ENCODE results near the gene COMMD1. TPM values are rescaled to one million over a fixed set of nuclear protein-coding genes. Genes with fewer than 3 reads are reported as not detected.
A peak's percentile ranks its signal among the peaks of the same experiment; 100 is the strongest.
"Not testable (repeated sequence)": the region's sequence is repeated elsewhere in the genome, so short reads cannot be mapped to it uniquely, and the experiment has no call there.

Gene COMMD1
- total RNA-seq, 1 experiment from 2014 or later = 24.7 TPM

DNA sequence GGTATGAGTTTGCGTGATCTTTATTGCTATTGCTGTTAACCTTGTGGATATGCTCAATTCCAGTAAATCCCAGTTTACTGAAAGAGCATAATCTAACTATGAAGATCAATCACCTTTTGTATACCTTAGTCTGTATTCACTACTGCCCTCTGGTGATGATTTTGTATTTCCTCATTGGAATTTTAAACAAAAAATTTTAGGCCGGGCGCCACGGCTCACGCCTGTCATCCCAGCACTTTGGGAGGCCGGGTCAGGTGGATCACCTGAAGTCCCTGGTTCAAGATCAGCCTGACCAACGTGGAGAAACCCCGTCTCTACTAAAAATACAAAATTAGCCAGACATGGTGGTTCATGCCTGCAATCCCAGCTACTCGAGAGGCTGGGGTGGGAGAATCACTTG is 5.1 kb downstream of the COMMD1 start (continued):
- TF ChIP-seq, protein P1, sequence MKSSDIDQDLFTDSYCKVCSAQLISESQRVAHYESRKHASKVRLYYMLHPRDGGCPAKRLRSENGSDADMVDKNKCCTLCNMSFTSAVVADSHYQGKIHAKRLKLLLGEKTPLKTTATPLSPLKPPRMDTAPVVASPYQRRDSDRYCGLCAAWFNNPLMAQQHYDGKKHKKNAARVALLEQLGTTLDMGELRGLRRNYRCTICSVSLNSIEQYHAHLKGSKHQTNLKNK (CRISPR knock-in tag; IDR thresholded peaks at IDR 0.05) = no peak
- TF ChIP-seq NFYB (CRISPR knock-in tag; conservative IDR thresholded peaks at IDR 0.05; ENCODE audit: low read depth) (no peak), ETV6 (CRISPR knock-in tag; IDR thresholded peaks at IDR 0.05) (no peak), JUN (CRISPR knock-in tag; IDR thresholded peaks at IDR 0.05) (no peak), HMGA2 (CRISPR knock-in tag; IDR thresholded peaks at IDR 0.05) (no peak)
- TF ChIP-seq, protein P2, sequence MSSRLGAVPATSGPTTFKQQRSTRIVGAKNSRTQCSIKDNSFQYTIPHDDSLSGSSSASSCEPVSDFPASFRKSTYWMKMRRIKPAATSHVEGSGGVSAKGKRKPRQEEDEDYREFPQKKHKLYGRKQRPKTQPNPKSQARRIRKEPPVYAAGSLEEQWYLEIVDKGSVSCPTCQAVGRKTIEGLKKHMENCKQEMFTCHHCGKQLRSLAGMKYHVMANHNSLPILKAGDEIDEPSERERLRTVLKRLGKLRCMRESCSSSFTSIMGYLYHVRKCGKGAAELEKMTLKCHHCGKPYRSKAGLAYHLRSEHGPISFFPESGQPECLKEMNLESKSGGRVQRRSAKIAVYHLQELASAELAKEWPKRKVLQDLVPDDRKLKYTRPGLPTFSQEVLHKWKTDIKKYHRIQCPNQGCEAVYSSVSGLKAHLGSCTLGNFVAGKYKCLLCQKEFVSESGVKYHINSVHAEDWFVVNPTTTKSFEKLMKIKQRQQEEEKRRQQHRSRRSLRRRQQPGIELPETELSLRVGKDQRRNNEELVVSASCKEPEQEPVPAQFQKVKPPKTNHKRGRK (CRISPR knock-in tag; IDR thresholded peaks at IDR 0.05; ENCODE audit: borderline replicate concordance) = no peak
- TF ChIP-seq, protein P3, sequence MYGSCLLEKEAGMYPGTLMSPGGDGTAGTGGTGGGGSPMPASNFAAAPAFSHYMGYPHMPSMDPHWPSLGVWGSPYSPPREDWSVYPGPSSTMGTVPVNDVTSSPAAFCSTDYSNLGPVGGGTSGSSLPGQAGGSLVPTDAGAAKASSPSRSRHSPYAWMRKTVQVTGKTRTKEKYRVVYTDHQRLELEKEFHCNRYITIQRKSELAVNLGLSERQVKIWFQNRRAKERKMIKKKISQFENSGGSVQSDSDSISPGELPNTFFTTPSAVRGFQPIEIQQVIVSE (CRISPR knock-in tag; IDR thresholded peaks at IDR 0.05; ENCODE audit: borderline replicate concordance) = no peak
- TF ChIP-seq, protein P4, sequence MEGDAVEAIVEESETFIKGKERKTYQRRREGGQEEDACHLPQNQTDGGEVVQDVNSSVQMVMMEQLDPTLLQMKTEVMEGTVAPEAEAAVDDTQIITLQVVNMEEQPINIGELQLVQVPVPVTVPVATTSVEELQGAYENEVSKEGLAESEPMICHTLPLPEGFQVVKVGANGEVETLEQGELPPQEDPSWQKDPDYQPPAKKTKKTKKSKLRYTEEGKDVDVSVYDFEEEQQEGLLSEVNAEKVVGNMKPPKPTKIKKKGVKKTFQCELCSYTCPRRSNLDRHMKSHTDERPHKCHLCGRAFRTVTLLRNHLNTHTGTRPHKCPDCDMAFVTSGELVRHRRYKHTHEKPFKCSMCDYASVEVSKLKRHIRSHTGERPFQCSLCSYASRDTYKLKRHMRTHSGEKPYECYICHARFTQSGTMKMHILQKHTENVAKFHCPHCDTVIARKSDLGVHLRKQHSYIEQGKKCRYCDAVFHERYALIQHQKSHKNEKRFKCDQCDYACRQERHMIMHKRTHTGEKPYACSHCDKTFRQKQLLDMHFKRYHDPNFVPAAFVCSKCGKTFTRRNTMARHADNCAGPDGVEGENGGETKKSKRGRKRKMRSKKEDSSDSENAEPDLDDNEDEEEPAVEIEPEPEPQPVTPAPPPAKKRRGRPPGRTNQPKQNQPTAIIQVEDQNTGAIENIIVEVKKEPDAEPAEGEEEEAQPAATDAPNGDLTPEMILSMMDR (IDR thresholded peaks at IDR 0.05) = no peak
- TF ChIP-seq, protein P5, sequence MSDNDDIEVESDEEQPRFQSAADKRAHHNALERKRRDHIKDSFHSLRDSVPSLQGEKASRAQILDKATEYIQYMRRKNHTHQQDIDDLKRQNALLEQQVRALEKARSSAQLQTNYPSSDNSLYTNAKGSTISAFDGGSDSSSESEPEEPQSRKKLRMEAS (CRISPR knock-in tag; IDR thresholded peaks at IDR 0.05) = no peak
- TF ChIP-seq, protein P6, sequence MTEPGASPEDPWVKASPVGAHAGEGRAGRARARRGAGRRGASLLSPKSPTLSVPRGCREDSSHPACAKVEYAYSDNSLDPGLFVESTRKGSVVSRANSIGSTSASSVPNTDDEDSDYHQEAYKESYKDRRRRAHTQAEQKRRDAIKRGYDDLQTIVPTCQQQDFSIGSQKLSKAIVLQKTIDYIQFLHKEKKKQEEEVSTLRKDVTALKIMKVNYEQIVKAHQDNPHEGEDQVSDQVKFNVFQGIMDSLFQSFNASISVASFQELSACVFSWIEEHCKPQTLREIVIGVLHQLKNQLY (CRISPR knock-in tag; IDR thresholded peaks at IDR 0.05) = no peak

DNA sequence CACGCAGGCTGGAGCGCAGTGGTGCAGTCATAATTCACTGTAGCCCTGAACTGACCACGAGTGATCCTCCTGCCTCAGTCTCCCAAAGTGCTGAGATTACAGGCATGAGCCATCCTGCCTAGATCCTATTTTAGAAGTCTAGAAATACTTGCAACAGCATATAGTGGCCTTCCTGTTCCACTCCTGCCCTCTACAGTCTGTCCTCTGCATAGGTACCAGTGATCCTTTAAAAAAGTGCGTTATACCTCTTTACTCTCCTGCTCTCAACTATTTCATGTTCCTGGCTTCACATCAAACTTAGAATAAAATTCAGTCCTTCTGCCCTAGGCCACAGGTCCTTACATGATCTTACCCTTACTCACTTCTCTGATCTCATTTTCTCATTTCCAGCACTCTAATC is 6.0 kb downstream of the COMMD1 start:
- ChIA-PET CTCF (no interaction called here), POLR2A (no interaction called here)
- TF ChIP-seq, protein P4 (IDR thresholded peaks at IDR 0.05) = peak; percentile 25; the same call in 1 of the 2 replicates
- TF ChIP-seq SMAD4 (CRISPR knock-in tag; IDR thresholded peaks at IDR 0.05) = no peak
- H3K4me3 Mint-ChIP-seq = no peak overlapping the region
- H3K36me3 Mint-ChIP-seq = no peaks in the 10 kb centered on the region
- no peaks in the 10 kb centered on the region for H3K4me1 Mint-ChIP-seq
- no peaks in the 10 kb centered on the region for H3K9me3 Mint-ChIP-seq
- H3K27me3 Mint-ChIP-seq (ENCODE audit: low read depth) = no peaks in the 10 kb centered on the region
- DNase-seq (ENCODE audit: low spot score) (no peak), ATAC-seq (peak; percentile 82)
- no peak overlapping the region; the same call in 1 of the 2 replicates for H3K27ac Mint-ChIP-seq

DNA sequence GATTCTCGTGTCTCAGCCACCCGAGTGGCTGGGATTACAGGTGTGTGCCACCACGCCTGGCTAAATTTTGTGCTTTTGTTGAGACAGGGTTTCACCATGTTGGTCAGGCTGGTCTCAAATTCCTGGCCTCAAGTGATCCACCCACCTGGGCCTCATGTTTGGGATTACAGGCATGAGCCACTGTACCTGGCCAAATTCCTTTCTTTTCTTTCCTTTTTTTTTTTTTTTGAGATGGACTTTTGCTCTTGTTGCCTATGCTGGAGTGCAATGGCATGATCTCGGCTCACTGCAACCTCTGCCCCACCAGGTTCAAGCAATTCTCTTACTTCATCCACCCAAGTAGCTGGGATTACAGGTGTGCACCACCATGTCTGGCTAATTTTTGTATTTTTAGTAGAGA is 9.3 kb downstream of the COMMD1 start:
- CTCF ChIA-PET; H3K4me3 Mint-ChIP-seq; POLR2A ChIA-PET; ATAC-seq; H3K27ac Mint-ChIP-seq; H3K27me3 Mint-ChIP-seq (ENCODE audit: low read depth); H3K4me1 Mint-ChIP-seq; H3K36me3 Mint-ChIP-seq; DNase-seq (ENCODE audit: low spot score); H3K9me3 Mint-ChIP-seq: not testable (repeated sequence)

DNA sequence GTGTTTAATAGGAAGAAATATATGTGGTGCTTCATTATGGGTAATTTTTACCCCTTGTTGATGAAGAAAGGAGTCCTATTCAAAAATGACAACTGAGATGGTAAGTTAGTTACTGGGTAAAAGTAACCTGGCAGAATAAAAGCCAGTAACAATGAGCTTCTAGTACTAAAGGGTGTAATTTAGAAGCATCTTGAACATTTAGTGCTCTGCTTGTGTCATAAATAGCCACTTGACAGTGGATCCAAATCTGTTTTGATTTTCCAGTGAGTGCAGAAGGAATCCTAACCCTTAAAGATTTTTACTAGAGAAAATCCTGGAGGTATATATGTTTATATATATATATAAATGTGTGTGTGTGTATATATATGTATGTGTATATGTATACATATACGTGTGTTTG is 15.1 kb downstream of the COMMD1 start:
- H3K27ac Mint-ChIP-seq = no peak overlapping the region
- ATAC-seq (no peak), DNase-seq (ENCODE audit: low spot score) (no peak)
- ChIA-PET CTCF (interaction anchor here (1.1 kb wide), 1 partner anchor 51 kb away, joined by 4 read pairs; no protein-coding TSS in a partner anchor), POLR2A (no interaction called here)
- no peak overlapping the region for H3K4me3 Mint-ChIP-seq
- peaks cover 13% of the 10 kb centered on the region for H3K4me1 Mint-ChIP-seq
- no peaks in the 10 kb centered on the region for H3K9me3 Mint-ChIP-seq
- H3K36me3 Mint-ChIP-seq = peaks cover 2% of the 10 kb centered on the region; the same call in 1 of the 2 replicates
- no peaks in the 10 kb centered on the region for H3K27me3 Mint-ChIP-seq (ENCODE audit: low read depth)
- TF ChIP-seq, protein P7, sequence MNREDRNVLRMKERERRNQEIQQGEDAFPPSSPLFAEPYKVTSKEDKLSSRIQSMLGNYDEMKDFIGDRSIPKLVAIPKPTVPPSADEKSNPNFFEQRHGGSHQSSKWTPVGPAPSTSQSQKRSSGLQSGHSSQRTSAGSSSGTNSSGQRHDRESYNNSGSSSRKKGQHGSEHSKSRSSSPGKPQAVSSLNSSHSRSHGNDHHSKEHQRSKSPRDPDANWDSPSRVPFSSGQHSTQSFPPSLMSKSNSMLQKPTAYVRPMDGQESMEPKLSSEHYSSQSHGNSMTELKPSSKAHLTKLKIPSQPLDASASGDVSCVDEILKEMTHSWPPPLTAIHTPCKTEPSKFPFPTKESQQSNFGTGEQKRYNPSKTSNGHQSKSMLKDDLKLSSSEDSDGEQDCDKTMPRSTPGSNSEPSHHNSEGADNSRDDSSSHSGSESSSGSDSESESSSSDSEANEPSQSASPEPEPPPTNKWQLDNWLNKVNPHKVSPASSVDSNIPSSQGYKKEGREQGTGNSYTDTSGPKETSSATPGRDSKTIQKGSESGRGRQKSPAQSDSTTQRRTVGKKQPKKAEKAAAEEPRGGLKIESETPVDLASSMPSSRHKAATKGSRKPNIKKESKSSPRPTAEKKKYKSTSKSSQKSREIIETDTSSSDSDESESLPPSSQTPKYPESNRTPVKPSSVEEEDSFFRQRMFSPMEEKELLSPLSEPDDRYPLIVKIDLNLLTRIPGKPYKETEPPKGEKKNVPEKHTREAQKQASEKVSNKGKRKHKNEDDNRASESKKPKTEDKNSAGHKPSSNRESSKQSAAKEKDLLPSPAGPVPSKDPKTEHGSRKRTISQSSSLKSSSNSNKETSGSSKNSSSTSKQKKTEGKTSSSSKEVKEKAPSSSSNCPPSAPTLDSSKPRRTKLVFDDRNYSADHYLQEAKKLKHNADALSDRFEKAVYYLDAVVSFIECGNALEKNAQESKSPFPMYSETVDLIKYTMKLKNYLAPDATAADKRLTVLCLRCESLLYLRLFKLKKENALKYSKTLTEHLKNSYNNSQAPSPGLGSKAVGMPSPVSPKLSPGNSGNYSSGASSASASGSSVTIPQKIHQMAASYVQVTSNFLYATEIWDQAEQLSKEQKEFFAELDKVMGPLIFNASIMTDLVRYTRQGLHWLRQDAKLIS (CRISPR knock-in tag; IDR thresholded peaks at IDR 0.05; ENCODE audit: borderline replicate concordance) = no peak
- TF ChIP-seq GABPB1 (CRISPR knock-in tag; IDR thresholded peaks at IDR 0.05) (no peak), ZNF396 (CRISPR knock-in tag; IDR thresholded peaks at IDR 0.05; ENCODE audit: borderline replicate concordance) (no peak), ZNF138 (CRISPR knock-in tag; conservative IDR thresholded peaks at IDR 0.05) (no peak)
- TF ChIP-seq, protein P8, sequence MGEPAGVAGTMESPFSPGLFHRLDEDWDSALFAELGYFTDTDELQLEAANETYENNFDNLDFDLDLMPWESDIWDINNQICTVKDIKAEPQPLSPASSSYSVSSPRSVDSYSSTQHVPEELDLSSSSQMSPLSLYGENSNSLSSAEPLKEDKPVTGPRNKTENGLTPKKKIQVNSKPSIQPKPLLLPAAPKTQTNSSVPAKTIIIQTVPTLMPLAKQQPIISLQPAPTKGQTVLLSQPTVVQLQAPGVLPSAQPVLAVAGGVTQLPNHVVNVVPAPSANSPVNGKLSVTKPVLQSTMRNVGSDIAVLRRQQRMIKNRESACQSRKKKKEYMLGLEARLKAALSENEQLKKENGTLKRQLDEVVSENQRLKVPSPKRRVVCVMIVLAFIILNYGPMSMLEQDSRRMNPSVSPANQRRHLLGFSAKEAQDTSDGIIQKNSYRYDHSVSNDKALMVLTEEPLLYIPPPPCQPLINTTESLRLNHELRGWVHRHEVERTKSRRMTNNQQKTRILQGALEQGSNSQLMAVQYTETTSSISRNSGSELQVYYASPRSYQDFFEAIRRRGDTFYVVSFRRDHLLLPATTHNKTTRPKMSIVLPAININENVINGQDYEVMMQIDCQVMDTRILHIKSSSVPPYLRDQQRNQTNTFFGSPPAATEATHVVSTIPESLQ (CRISPR knock-in tag; IDR thresholded peaks at IDR 0.05) = no peak

Data from WTC11 (cell line).